GM19193 (cell line): ENCODE results near the gene MRPS35.

ENCODE experiments used
- POLR2A ChIP-seq: IDR thresholded peaks from 4 replicates; pipeline ENCODE4 v1.6.1; 2011; ENCODE audit not compliant: insufficient read depth, insufficient read length; ENCODE audit errors: extremely low read depth

The MRPS35 gene

DNA sequence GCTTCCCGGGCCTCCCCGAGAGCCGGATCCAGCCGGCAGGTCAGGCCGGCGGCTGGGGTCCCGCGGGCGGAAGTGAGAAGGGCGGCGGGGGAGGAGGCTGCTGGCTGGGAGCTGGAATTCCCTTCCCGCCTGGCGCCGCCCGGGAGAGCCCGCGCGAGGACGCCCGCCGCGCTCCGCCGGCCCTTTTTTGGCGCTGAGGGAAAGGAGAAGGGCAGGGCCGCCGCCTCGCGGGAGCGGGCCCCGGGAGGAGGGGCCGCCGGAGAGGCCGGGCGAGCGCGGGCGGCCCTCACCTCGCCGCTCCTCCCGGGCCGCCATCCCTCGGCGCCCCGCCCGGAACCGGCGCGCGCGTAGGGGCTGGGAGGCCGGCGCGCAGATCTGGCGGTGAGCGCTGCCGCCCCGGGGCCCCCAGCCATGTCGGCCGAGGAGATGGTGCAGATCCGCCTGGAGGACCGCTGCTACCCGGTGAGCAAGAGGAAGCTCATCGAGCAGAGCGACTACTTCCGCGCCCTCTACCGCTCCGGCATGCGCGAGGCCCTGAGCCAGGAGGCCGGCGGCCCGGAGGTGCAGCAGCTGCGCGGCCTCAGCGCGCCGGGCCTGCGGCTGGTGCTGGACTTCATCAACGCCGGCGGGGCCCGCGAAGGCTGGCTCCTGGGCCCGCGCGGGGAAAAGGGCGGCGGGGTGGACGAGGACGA is 69.4 kb downstream of the MRPS35 start, which contains the start of the genes KLHL42 and MANSC4:
KLHL42 (plus strand) TSS at position 314 of the 692 bp plus-strand sequence; CDS start at position 412, 98 bp downstream.
MANSC4 (minus strand) TSS at position 317 of the 692 bp plus-strand sequence. CDS start 8,960 bp downstream, outside the sequence.
- peak; percentile 74 for TF ChIP-seq POLR2A

DNA sequence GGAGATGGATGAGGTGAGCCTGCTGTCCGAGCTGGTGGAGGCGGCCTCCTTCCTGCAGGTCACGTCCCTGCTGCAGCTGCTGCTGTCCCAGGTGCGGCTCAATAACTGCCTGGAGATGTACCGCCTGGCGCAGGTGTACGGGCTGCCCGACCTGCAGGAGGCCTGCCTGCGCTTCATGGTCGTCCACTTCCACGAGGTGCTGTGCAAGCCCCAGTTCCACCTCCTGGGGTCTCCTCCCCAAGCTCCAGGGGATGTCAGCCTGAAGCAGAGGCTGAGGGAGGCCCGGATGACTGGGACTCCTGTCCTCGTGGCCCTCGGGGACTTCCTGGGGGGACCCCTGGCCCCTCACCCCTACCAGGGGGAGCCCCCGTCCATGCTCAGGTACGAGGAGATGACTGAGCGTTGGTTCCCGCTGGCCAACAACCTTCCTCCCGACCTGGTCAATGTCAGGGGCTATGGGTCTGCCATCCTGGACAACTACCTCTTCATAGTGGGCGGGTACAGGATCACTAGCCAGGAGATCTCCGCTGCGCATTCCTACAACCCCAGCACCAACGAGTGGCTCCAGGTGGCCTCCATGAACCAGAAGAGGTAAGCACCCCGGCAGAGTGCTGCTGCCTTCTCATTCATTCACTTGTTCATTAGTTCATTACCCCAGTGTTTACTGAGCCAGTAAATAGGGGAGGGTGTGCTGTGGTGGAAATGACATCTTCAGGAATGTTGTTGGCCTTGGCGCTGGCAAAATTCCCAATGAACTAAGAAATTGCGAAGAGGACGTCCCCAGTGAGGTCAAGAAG is 70.2 kb downstream of the MRPS35 start:
- no peak for TF ChIP-seq POLR2A

DNA sequence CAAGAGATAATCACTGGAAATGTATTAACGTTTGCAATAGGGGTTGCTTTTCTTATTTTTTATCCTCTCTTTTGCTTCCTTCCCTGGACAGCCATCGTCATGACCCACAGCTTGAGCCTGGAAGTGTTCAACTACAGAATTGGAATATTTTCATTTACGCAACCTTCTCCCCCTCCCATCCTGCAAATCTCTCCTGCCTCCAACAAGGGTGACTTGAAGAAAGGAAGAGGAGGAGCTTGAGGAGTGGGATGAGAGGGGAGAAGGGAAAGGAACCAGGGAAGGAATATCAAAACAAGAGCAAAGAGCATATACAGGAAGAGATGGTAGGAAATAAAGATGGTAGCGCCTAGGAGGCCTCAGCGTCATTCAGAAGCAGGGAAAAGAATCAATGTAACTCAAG is 71.0 kb downstream of the MRPS35 start:
- TF ChIP-seq POLR2A: no peak

DNA sequence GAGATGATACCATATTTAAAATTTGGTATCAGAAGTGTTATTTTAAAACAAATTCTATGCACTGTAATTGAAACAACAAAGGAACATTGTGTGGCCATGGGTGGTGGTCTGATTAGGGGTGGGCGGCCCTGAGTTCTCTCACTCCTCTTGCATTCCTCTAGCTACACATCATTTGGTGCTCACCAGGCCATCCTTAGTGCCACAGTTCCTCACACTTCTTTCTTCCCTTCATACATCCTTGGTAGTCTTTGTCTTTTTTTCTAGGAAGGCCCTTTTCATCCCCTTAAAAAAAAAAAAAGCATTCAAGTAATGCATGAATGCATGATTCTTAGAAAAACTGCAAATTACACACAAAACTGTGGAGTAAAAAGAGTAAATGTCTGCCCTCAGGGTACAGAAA is 71.8 kb downstream of the MRPS35 start:
- TF ChIP-seq POLR2A: no peak

DNA sequence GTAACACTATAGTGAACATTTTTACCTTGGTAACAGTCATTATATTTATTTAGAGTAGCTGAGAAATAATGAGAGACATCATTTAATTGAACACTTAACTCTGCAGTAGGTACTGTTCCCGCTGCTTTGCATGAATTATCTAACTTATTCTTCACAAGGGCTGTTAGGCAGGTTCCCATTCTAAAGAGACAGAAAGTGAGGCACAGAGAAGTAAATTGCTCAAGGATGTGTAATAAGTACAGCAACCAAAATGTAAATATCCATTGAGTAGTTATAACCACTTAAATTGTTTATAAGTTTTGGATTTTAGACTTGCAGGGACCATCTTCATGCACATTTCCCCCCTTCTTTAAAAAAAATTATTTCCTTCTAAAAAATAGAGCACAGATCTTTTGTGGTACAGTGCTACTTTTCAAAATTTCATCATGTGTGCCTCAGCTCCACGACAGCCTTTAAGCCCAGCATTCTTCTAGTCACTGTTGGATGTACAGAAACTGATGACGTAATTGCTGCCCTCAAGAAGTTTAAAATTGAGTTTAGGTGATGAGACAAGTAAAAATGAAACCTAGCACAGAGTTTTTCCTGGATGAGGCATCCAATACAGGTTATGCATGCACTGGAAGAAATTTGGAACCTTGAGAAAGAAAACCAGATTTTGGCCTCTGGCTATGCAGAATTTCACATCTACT is 75.4 kb downstream of the MRPS35 start:
- TF ChIP-seq POLR2A: no peak

DNA sequence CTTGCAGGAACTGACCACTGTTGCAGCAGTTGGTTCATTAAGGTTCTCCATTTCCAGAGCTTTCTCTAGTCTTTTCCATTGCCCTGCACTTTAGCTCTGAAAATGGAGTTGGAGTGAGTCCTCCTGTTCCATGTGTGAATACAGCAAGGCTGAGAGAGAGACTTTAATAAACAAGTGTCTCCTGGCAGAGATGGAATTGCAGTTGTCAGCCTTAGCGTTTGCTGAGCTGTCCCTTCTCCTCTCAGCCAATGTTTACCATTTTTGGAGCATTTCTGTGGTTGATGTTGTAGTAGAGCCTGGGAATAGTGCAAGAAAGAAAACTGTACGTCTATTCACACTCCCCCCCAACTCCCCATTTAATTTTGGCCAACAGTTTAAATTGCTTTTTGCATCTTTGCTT is 76.9 kb downstream of the MRPS35 start:
- no peak for TF ChIP-seq POLR2A

DNA sequence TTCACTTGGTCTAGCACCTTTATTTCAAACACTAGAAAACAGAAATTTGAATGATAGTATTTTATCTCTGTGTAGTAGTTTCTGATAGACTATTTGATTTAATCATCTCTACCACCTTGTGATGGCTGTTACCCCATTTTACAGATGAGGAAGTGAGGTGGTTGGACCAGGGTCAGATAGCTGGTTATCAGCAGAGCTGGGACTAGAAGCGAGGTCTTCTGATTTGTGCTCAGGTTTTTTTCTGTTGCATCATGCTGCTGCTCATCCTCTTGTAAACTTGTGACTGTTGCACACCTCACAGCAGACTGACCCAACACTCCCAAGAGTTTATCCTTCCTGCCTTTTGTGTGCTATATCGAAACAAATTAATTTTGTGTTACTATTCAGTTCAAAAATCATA is 79.5 kb downstream of the MRPS35 start:
- TF ChIP-seq POLR2A: no peak

DNA sequence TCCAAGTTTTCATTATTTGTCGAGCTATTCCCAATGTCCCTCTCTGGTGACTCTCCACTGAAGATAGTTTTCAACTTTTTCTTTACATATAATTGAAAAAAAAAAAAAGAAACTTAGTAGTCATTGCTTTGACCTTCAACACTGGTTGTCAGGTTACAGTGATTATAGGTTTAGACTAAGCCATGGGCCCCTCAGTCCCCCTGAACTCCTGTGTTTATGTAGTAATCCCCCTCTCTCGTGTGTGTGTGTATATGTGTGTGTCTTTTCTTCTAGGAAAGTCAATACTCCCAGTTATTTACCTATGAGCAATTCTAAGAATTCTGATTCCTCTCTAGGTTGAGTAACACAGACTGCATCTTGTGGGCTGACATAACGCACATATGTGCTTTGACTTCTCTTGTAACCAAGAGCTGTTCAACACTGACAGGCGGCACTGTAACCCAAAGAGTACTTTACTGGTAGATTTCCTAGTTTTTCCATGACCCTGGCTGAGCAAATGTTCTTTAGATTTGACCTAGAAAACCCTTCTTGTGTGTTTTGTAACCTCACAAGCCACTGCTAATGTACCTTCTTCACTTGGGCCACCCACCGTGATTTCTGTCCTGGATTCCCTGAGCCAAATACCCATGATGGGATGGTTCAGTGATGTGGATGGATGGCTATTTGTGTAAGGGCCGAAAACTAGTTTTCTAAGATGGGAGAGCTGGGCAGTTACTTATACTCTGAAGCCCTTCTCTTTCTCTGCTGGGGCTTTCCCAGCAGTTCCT is 84.4 kb downstream of the MRPS35 start:
- no peak for TF ChIP-seq POLR2A

DNA sequence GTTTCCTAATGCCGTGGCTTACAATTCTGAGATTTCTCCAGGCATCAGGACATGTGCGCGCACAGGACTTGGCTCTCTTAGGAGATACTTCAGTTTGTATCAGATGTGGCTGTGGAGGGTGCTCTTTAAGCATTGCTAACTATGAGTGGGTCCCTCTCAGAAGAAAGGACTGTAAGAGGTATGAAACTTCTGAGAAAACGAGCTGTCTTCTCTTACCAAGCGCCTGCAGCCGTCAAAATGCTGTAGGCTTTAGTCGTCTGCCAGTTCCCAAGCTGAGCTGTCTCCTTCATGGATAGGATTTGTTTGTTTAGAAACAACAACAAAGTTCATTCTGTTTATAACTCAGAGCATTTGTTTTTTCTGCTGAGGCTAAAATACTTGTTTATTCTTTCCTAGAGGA is 85.5 kb downstream of the MRPS35 start:
- no peak for TF ChIP-seq POLR2A

DNA sequence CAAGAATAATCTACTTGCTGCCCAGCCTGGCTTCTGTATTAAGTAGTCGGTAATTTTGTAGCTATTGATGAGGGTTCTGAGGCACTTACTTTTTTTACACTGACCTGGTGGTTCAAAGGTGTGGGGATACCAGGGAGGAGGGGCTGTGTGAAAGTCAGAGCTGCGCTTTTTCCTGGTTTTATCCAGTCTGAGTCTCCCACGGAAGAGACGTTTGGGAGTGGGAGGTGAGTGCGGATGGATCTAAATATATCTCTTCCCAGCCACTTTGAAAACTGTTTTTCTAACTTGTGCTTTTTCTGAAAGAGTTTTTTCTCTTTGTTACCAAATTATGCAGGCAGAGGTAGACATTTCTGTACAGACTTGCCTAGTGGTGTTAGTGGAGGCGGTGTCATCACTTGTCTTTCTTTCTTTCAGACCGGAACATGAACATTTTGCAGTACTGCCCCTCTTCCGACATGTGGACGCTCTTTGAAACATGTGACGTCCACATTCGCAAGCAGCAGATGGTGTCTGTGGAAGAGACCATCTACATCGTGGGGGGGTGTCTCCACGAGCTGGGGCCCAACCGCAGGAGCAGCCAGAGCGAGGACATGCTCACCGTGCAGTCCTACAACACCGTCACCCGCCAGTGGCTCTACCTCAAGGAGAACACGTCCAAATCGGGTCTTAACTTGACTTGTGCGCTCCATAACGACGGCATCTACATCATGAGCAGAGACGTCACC is 86.8 kb downstream of the MRPS35 start:
- no peak for TF ChIP-seq POLR2A

DNA sequence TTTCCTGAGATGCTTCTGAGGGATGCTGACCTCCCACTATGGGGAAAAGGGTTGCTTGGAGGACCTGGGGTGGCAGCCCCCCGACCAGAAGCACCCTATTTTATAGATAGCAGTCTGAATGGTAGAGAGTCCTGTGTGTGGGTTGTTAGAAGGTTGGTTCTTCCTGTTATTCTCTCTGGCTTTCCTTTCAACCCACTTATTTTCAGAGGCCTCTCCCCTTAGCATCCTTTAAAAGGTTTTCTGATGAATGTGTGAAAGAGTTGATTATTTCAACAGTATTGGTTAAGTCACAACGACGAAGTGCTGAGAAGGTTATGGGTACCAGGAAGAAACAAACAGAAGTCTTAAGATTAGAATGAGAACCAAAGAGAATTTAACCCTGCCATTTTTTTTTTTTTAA is 90.2 kb downstream of the MRPS35 start:
- TF ChIP-seq POLR2A: no peak

DNA sequence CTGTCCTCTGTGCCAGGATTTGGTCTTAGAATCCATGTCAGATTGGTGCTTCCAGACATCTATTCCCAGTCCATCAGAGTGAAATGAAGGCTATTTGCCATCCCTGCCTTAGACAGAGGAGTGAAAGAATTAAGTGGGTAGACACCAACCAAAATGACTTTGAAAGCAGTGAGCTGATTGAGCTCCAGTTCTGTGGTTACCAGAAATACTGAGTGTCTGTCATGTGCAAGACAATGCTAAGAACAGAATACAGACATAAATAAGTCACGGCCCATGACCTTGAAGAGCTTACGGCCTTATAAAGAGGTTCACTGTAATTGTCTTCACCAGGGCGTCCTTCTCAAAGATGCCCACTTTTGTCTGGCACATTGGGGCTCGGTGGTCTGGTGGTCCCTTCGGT is 91.0 kb downstream of the MRPS35 start:
- no peak for TF ChIP-seq POLR2A

DNA sequence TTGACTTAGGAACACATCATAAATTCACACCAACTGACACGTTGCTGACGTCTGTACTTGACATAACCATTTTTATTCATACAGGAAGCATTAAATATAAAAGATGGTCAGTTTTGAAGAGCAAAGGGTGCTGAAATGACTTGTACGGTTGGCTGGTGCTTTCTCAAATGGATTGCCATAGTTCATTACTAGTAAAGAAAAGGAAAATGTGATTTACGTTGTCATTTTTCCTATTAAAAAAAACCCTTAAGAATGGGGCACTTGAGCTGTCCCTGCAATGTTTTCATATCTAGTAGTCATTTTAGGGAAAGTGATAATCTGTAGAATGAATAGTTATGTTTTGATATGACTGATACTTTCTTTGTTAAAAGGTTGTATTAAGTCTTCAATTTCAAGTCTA is 91.9 kb downstream of the MRPS35 start:
- TF ChIP-seq POLR2A: no peak

DNA sequence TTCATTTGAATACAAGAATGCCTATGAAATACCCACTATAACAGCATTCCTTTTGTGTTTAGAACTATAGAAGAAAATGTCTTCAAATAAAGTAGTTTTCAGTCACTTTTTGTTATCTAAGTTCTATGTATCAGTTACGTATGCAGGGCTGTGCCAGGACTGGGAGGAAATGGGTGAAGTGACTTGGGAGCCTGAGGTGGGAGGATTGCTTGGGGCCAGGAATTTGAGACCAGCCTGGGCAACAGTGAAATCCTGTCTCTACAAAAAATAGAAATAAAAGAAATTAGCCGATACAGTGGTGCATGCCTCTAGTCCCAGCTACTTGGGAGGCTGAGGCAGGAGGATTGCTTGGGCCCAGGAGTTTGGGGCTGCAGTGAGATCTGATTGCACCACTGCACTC is 92.3 kb downstream of the MRPS35 start:
- no peak for TF ChIP-seq POLR2A
